ENCODE measurements around the gene FHIT. TPM values are rescaled to one million over a fixed set of nuclear protein-coding genes. Genes with fewer than 3 reads are reported as not detected.

Gene FHIT
- total and polyA plus RNA-seq, 7 donors = 0.98 to 10.4 (median 4.0) TPM

DNA sequence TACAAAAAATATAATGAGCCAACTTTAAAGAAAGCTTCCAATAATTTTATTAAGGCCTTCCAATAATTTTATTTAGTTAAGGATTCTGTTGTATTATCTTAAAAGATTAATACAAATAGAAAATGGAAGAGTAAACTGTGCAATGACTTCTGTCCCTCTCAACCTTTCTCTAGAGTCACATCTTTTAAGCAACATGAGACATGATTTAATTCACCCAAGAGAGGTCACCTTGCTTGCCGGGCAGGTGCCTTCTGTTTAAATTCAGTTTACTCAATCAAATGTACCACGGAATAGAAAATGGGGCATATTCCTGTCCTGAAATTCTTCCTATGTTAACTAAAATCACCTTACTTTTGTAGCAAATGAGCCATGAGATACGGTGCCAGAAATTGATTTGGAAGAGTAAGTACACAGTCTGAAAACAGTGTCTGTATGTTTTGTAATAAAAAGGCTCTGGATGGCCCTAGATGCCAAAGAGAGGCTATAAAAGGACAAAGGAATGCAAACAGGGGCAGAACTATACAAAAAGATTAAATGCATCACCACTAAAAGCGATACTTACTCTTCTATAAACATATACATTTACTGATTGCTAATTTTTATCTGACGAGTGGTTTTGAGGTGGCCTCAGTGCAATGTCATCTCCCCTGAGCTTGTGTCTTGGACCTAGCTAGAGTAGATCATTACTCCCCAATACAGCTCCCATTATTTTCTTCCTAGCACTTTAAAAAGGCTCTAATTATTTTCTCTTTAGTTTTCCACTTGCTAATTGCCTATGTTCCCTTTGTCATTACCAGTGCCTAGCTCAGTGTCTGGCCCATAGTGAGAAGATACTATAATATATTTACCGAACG is 134.0 kb downstream of the FHIT start:
- no peak overlapping the region for H3K4me3 ChIP-seq
- no peak overlapping the region for H3K27ac ChIP-seq
- no peaks in the 10 kb centered on the region for H3K4me1 ChIP-seq
- DNase-seq (no peak), ATAC-seq (no peak)
- intact Hi-C loops (cut with DNase I) = no loop called here
- no peaks in the 10 kb centered on the region for H3K36me3 ChIP-seq (ENCODE audit: insufficient read depth in 1 of 2, low read depth in 1 of 2)
- 68 to 76% (median 73%) methylated on average over 7 of the region's 7 CpGs for WGBS, 3 donors
- peaks cover 9% of the 10 kb centered on the region for H3K9me3 ChIP-seq
- TF ChIP-seq CTCF (IDR thresholded peaks at IDR 0.05) = no peak
- H3K27me3 ChIP-seq (ENCODE audit: insufficient read depth in 3 of 3, low read length in 2 of 3) = no peaks in the 10 kb centered on the region

- intact Hi-C loops (cut with DNase I) = no loop called here
- Histone ChIP-seq H3K9me3 (no peaks in the 10 kb centered on the region), H3K27me3 (ENCODE audit: insufficient read depth in 3 of 3, low read length in 2 of 3) (no peaks in the 10 kb centered on the region), H3K4me1 (no peaks in the 10 kb centered on the region), H3K36me3 (ENCODE audit: insufficient read depth in 1 of 2, low read depth in 1 of 2) (no peaks in the 10 kb centered on the region), H3K4me3 (no peak overlapping the region), H3K27ac (no peak overlapping the region)
- DNase-seq (no peak), ATAC-seq (no peak)
- TF ChIP-seq CTCF (IDR thresholded peaks at IDR 0.05) = no peak
- WGBS, 3 donors = 72 to 79% (median 73%) methylated on average over 4 of the region's 4 CpGs
Observed at GRCh38 chr3:61114316-61114953, 136.8 kb downstream of the FHIT start.

GRCh38 chr3:61111825-61112224 is 139.4 kb downstream of the FHIT start:
- DNase-seq (no peak), ATAC-seq (no peak)
- H3K36me3 ChIP-seq (ENCODE audit: insufficient read depth in 1 of 2, low read depth in 1 of 2) = no peaks in the 10 kb centered on the region
- H3K9me3 ChIP-seq = no peaks in the 10 kb centered on the region
- intact Hi-C loops (cut with DNase I) = no loop called here
- no peak overlapping the region for H3K27ac ChIP-seq
- H3K4me3 ChIP-seq = no peak overlapping the region
- no peak for TF ChIP-seq CTCF (IDR thresholded peaks at IDR 0.05)
- no peaks in the 10 kb centered on the region for H3K27me3 ChIP-seq (ENCODE audit: insufficient read depth in 3 of 3, low read length in 2 of 3)
- no peaks in the 10 kb centered on the region for H3K4me1 ChIP-seq
- 94 to 98% (median 96%) methylated on average over 4 of the region's 4 CpGs for WGBS, 3 donors

- 93 to 97% (median 94%) methylated on average over 2 of the region's 2 CpGs for WGBS, 3 donors
- no peak for ATAC-seq
- Histone ChIP-seq H3K4me3 (no peak overlapping the region), H3K36me3 (ENCODE audit: insufficient read depth in 1 of 2, low read depth in 1 of 2) (no peaks in the 10 kb centered on the region), H3K27me3 (ENCODE audit: insufficient read depth in 3 of 3, low read length in 2 of 3) (no peaks in the 10 kb centered on the region), H3K9me3 (no peaks in the 10 kb centered on the region), H3K27ac (no peak overlapping the region), H3K4me1 (no peaks in the 10 kb centered on the region)
- no peak for DNase-seq
- TF ChIP-seq CTCF (IDR thresholded peaks at IDR 0.05) = no peak
- intact Hi-C loops (cut with DNase I) = no loop called here
Observed at GRCh38 chr3:61110576-61110975, 140.7 kb downstream of the FHIT start.

Measured in psoas muscle (tissue), 8 donors.